GM12878 (cell line): ENCODE data around the gene TLR1. TPM values are rescaled to one million over a fixed set of nuclear protein-coding genes. Genes with fewer than 3 reads are reported as not detected.
A peak's percentile ranks its signal among the peaks of the same experiment; 100 is the strongest.

ENCODE experiments used
- BCL11A ChIP-seq: IDR thresholded peaks from 2 replicates; pipeline ENCODE4 v1.6.1; 2011; ENCODE audit warnings: low read depth, low read length
- CBX3 ChIP-seq: fragments of 200-600 bp; sonication (generic); IDR thresholded peaks from 2 replicates; pipeline ENCODE4 v1.6.1; 2016; ENCODE audit warnings: low read depth, borderline replicate concordance
- CBX5 ChIP-seq: sonication (generic); IDR thresholded peaks from 2 replicates; pipeline ENCODE4 v1.6.1; 2016; ENCODE audit warnings: low read depth, moderate library complexity, mild to moderate bottlenecking, inconsistent platforms
- CHD2 ChIP-seq: IDR thresholded peaks from 2 replicates; pipeline ENCODE4 v1.6.1; 2011; ENCODE audit warnings: low read depth, low read length, improper control_type of control experiment, borderline replicate concordance
- DPF2 ChIP-seq: fragments of 450-650 bp; IDR thresholded peaks from 2 replicates; pipeline ENCODE4 v1.6.1; 2017; ENCODE audit warnings: mild to moderate bottlenecking
- FOXK2 ChIP-seq: fragments of 450-650 bp; IDR thresholded peaks from 2 replicates; pipeline ENCODE4 v1.6.1; 2017; ENCODE audit warnings: mild to moderate bottlenecking, moderate library complexity
- HCFC1 ChIP-seq: fragments of 150-350 bp; IDR thresholded peaks from 2 replicates; pipeline ENCODE4 v1.6.1; 2014; ENCODE audit warnings: low read length
- IRF4 ChIP-seq: IDR thresholded peaks from 2 replicates; pipeline ENCODE4 v1.6.1; 2011; ENCODE audit warnings: low read depth, low read length
- KAT2A ChIP-seq: conservative IDR thresholded peaks from 2 replicates; pipeline ENCODE4 v1.6.1; 2011; ENCODE audit warnings: low read depth, low read length; ENCODE audit not compliant: control insufficient read depth
- MEF2B ChIP-seq: fragments of 450-650 bp; IDR thresholded peaks from 2 replicates; pipeline ENCODE4 v1.6.1; 2018; ENCODE audit warnings: mild to moderate bottlenecking, moderate library complexity; ENCODE audit not compliant: partially characterized antibody, poor library complexity, severe bottlenecking
- NFXL1 ChIP-seq: fragments of 450-650 bp; IDR thresholded peaks from 2 replicates; pipeline ENCODE4 v1.6.1; 2017; ENCODE audit warnings: antibody characterized with exemption, mild to moderate bottlenecking, borderline replicate concordance
- NFYA ChIP-seq: IDR thresholded peaks from 2 replicates; pipeline ENCODE4 v1.6.1; 2011; ENCODE audit warnings: low read depth, mild to moderate bottlenecking, low read length, improper control_type of control experiment, borderline replicate concordance
- NR2F1 ChIP-seq: fragments of 450-650 bp; conservative IDR thresholded peaks from 2 replicates; pipeline ENCODE4 v1.6.1; 2017; ENCODE audit warnings: mild to moderate bottlenecking
- POLR2A ChIP-seq: IDR thresholded peaks from 2 replicates; pipeline ENCODE4 v1.6.1; 2011; ENCODE audit warnings: low read depth, mild to moderate bottlenecking, low read length
- SIN3A ChIP-seq: IDR thresholded peaks from 2 replicates; pipeline ENCODE4 v1.6.1; 2012; ENCODE audit warnings: low read depth, low read length, improper control_type of control experiment
- SREBF2 ChIP-seq: IDR thresholded peaks from 2 replicates; pipeline ENCODE4 v1.6.1; 2012; ENCODE audit warnings: mild to moderate bottlenecking, low read length
- SRF ChIP-seq, 2 experiments: IDR thresholded peaks; 2 replicates each; pipeline ENCODE4 v1.6.1; 2011; ENCODE audit warnings: low read depth in 2 of 2, low read length in 2 of 2, mild to moderate bottlenecking in 1 of 2, moderate library complexity in 1 of 2
- YBX1 ChIP-seq: fragments of 450-650 bp; IDR thresholded peaks from 2 replicates; pipeline ENCODE4 v1.6.1; 2016; ENCODE audit warnings: antibody characterized with exemption
- ZBTB40 ChIP-seq: fragments of 450-650 bp; IDR thresholded peaks from 2 replicates; pipeline ENCODE4 v1.6.1; 2016; ENCODE audit warnings: mild to moderate bottlenecking, moderate library complexity, borderline replicate concordance
- ZNF217 ChIP-seq: fragments of 450-650 bp; IDR thresholded peaks from 2 replicates; pipeline ENCODE4 v1.6.1; 2017; ENCODE audit warnings: antibody characterized with exemption, mild to moderate bottlenecking
- polyA plus RNA-seq, 11 experiments: library from polyadenylated mRNA; depleted of rRNA in 4 of 11; unstranded in 6 of 11; stranded (reverse) in 5 of 11; fragments of >200 nt; fragmentation: Nextera tagmentation in 4 of 11; fragmentation: Illumina TruSeq in 1 of 11; extraction: Ambion mirVana in 4 of 11; extraction: Trizol in 1 of 11; gene quantifications; 1 replicate in 1 of 11; 2 replicates in 10 of 11; pipeline versions ENCODE4 v1.2.1 to v1.2.3, GENCODE V29; 2011 to 2016; ENCODE audit warnings: inconsistent platforms in 2 of 11, missing spikeins in 2 of 11, low read depth in 1 of 11
- total RNA-seq, 4 experiments: library from RNA; depleted of rRNA in 3 of 4; stranded (reverse); fragments of >200 nt in 3 of 4; fragmentation: Illumina TruSeq in 1 of 4; extraction: Trizol in 1 of 4; gene quantifications; 2 replicates each; pipeline versions ENCODE4 v1.2.1 to v1.2.3, GENCODE V29; 2013 to 2021
- TF ChIP-seq, protein P1 (sequence below), 3 experiments: IDR thresholded peaks in 2 of 3; conservative IDR thresholded peaks in 1 of 3; 2 replicates each; pipeline ENCODE4 v1.5.1; 2011; ENCODE audit warnings: low read depth in 3 of 3, low read length in 3 of 3, mild to moderate bottlenecking in 3 of 3, control low read depth in 2 of 3, moderate library complexity in 2 of 3, inconsistent platforms in 1 of 3, mixed read lengths in 1 of 3; ENCODE audit not compliant: control insufficient read depth in 2 of 3, insufficient read depth in 1 of 3; ENCODE audit errors: extremely low read depth in 1 of 3
- TF ChIP-seq, protein P2 (sequence below): fragments of 450-650 bp; IDR thresholded peaks from 2 replicates; pipeline ENCODE4 v1.6.1; 2018; ENCODE audit warnings: mild to moderate bottlenecking, low read depth, moderate library complexity; ENCODE audit not compliant: partially characterized antibody
- TF ChIP-seq, protein P3 (sequence below): IDR thresholded peaks from 2 replicates; pipeline ENCODE4 v1.6.1; 2011; ENCODE audit warnings: low read depth, mild to moderate bottlenecking, low read length, moderate library complexity, borderline replicate concordance; ENCODE audit errors: extremely low read depth

The TLR1 gene
- total and polyA plus RNA-seq, 10 of the 15 experiments (the other 5 are each of a cell fraction or from before 2014, with no cell fraction given) = 9.3 to 57.1 (median 20.4) TPM

DNA sequence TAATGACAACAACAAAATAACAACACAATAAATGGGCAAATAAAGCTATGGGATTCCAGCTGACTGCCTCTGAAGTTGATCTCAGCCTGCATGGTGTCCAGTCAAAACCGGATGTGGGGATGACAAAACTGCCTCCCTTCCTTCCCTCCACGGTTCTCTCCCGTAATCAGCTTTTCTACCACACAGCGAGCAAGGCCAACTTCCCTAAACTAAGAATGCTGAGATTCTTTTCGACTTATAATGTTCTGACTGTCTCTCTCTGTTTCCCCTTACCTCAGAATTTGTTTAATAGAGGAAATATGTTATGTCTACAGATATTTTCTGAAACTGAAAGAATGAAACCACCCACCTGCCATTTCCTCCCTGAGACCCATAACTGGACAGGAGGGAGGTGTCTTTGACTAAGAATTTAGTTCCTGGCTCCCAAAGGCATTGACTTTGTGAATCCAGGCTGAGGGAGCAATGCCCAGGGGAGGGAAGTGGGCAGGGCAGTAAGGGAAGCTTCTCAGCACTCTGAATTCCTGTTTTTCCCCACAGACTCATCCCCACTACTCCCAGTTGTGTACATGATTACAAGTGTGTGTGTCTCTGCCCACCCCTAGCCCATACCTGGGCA is 1.0 kb upstream of the TLR1 start (continued):
- TF ChIP-seq MEF2B (peak; percentile 95), IRF4 (peak; percentile 81), YBX1 (0 out of 2 replicates have a peak, but pooled peaks have one; percentile 55), CBX3 (no peak), POLR2A (peak; percentile 76), ZNF217 (no peak; the same call in 1 of the 2 replicates), DPF2 (0 out of 2 replicates have a peak, but pooled peaks have one; percentile 75), NFXL1 (no peak), SIN3A (no peak), CHD2 (peak; percentile 58; the same call in 1 of the 2 replicates), KAT2A (no peak), FOXK2 (no peak), NR2F1 (0 out of 2 replicates have a peak, but pooled peaks have one; percentile 28), NFYA (no peak), SREBF2 (no peak), ZBTB40 (no peak; the same call in 1 of the 2 replicates), HCFC1 (no peak), CBX5 (0 out of 2 replicates have a peak, but pooled peaks have one; percentile 43), BCL11A (peak; percentile 40), SRF (IDR thresholded peaks at IDR 0.05; ENCODE audit: low read depth in 2 of 2, low read length in 2 of 2) (peak in 1 of 2 experiments; percentile 63; a peak in 1 of 4 replicates)
- TF ChIP-seq, protein P1, sequence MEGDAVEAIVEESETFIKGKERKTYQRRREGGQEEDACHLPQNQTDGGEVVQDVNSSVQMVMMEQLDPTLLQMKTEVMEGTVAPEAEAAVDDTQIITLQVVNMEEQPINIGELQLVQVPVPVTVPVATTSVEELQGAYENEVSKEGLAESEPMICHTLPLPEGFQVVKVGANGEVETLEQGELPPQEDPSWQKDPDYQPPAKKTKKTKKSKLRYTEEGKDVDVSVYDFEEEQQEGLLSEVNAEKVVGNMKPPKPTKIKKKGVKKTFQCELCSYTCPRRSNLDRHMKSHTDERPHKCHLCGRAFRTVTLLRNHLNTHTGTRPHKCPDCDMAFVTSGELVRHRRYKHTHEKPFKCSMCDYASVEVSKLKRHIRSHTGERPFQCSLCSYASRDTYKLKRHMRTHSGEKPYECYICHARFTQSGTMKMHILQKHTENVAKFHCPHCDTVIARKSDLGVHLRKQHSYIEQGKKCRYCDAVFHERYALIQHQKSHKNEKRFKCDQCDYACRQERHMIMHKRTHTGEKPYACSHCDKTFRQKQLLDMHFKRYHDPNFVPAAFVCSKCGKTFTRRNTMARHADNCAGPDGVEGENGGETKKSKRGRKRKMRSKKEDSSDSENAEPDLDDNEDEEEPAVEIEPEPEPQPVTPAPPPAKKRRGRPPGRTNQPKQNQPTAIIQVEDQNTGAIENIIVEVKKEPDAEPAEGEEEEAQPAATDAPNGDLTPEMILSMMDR (IDR thresholded peaks at IDR 0.05 in 2 of 3, conservative IDR thresholded peaks at IDR 0.05 in 1 of 3; ENCODE audit: control insufficient read depth in 2 of 3, extremely low read depth in 1 of 3, insufficient read depth in 1 of 3, low read depth in 3 of 3, low read length in 3 of 3) = no peak
- TF ChIP-seq, protein P2, sequence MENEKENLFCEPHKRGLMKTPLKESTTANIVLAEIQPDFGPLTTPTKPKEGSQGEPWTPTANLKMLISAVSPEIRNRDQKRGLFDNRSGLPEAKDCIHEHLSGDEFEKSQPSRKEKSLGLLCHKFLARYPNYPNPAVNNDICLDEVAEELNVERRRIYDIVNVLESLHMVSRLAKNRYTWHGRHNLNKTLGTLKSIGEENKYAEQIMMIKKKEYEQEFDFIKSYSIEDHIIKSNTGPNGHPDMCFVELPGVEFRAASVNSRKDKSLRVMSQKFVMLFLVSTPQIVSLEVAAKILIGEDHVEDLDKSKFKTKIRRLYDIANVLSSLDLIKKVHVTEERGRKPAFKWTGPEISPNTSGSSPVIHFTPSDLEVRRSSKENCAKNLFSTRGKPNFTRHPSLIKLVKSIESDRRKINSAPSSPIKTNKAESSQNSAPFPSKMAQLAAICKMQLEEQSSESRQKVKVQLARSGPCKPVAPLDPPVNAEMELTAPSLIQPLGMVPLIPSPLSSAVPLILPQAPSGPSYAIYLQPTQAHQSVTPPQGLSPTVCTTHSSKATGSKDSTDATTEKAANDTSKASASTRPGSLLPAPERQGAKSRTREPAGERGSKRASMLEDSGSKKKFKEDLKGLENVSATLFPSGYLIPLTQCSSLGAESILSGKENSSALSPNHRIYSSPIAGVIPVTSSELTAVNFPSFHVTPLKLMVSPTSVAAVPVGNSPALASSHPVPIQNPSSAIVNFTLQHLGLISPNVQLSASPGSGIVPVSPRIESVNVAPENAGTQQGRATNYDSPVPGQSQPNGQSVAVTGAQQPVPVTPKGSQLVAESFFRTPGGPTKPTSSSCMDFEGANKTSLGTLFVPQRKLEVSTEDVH = peak; percentile 48
- TF ChIP-seq, protein P3, sequence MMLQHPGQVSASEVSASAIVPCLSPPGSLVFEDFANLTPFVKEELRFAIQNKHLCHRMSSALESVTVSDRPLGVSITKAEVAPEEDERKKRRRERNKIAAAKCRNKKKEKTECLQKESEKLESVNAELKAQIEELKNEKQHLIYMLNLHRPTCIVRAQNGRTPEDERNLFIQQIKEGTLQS = no peak
